ENCODE results near the gene CDC37.

Gene CDC37

DNA sequence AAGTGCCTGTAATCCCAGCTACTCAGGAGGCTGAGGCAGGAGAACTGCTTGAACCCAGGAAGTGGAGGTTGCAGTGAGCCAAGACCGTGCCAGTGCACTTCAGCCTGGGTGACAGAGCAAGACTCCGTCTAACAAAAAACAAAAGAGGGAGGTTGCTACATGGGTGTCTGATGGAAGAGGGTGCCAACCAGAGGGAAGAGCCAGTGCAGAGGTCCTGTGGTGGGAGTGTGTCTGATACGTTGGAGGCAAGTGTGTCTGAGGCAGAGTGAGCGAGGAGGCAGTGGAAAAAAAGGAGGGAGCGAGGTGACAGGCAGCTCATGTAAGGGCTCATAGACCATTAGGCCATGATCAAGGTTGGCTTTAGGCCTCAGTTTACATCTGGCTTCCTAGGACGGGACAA is 23.8 kb upstream of the CDC37 start:
- H3K4me3 ChIP-seq (ENCODE audit: low read depth, low read length), result no peak overlapping the region

DNA sequence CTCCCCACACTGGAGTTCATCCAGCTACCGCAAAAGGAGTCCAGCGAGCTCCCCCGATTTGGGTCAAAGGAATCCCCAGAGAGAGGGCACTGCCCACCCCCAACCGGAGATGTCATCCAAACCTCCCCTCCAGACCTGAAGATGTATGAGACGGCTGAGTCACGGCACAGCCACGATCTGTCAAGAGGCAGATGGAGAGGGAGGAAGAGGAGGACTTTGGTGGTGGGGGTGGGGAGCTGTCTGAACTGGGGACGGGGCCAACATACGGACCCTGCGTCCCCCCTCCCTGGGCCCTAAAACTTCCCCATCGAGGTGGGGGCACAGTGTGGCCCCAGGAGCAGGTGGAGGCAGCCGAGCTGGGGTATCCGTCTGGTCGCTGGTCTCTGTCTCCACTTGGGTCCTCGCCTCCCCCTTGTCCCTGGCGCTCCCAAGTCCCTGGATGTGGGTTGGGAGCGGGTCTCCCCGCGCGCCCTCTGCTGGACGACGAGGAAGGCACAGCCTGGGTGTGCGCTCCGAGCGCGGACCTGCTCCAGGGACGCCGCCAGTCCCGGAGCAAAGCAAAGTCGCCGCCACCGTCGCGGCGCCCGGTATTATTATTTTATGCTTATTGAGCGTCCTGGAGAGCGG is 20.8 kb upstream of the CDC37 start:
- TF ChIP-seq, protein P1, sequence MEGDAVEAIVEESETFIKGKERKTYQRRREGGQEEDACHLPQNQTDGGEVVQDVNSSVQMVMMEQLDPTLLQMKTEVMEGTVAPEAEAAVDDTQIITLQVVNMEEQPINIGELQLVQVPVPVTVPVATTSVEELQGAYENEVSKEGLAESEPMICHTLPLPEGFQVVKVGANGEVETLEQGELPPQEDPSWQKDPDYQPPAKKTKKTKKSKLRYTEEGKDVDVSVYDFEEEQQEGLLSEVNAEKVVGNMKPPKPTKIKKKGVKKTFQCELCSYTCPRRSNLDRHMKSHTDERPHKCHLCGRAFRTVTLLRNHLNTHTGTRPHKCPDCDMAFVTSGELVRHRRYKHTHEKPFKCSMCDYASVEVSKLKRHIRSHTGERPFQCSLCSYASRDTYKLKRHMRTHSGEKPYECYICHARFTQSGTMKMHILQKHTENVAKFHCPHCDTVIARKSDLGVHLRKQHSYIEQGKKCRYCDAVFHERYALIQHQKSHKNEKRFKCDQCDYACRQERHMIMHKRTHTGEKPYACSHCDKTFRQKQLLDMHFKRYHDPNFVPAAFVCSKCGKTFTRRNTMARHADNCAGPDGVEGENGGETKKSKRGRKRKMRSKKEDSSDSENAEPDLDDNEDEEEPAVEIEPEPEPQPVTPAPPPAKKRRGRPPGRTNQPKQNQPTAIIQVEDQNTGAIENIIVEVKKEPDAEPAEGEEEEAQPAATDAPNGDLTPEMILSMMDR (IDR thresholded peaks at IDR 0.05; ENCODE audit: low read depth, low read length), result peak; percentile 67
- peak overlapping the region; percentile 52 for H3K4me3 ChIP-seq (ENCODE audit: low read depth, low read length)

More for the DNA sequence above, 23.8 kb upstream of the CDC37 start:
- TF ChIP-seq, protein P1 (IDR thresholded peaks at IDR 0.05; ENCODE audit: low read depth, low read length), result no peak

DNA sequence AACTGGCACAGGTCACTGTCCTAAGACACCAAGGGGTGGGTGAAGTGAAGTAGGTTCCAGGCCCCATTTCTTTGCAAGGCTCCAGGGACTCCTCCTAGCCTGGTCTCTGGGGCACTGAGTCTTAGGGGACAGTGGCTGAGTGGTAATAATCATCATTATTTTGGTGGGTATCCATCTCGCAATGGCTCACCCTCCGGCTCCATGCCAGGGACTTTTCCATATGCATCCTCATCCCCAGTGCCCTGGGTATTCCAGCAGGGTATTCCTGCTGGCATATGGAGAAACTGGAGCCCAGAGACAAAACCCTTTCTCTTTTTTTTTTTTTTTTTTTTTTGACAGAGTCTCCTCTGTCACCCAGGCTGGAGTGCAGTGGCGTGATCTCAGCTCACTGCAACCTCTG is 19.5 kb upstream of the CDC37 start:
- TF ChIP-seq, protein P1 (IDR thresholded peaks at IDR 0.05; ENCODE audit: low read depth, low read length), result no peak
- H3K4me3 ChIP-seq (ENCODE audit: low read depth, low read length), result no peak overlapping the region

DNA sequence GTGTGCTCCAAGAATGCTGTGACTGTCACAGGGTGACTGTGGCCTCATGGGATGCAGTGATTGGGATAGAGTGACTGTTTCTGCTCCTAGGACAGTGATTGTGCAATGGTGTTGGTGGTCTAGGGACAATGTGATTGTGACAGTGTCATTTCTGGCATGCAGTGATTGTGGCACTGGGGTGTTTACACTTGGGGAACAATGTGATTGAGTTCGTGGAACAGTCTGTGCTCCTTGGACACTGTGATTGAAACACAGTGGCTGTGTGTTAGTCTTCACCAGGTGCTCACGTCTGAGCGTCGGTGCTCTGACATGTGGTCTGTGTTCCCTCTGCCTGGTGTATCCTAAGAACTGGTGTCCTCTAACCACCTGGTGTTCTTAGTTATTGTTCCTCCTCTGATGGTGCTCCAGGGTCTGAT is 18.7 kb upstream of the CDC37 start:
- no peak overlapping the region for H3K4me3 ChIP-seq (ENCODE audit: low read depth, low read length)
- TF ChIP-seq, protein P1 (IDR thresholded peaks at IDR 0.05; ENCODE audit: low read depth, low read length), result no peak

DNA sequence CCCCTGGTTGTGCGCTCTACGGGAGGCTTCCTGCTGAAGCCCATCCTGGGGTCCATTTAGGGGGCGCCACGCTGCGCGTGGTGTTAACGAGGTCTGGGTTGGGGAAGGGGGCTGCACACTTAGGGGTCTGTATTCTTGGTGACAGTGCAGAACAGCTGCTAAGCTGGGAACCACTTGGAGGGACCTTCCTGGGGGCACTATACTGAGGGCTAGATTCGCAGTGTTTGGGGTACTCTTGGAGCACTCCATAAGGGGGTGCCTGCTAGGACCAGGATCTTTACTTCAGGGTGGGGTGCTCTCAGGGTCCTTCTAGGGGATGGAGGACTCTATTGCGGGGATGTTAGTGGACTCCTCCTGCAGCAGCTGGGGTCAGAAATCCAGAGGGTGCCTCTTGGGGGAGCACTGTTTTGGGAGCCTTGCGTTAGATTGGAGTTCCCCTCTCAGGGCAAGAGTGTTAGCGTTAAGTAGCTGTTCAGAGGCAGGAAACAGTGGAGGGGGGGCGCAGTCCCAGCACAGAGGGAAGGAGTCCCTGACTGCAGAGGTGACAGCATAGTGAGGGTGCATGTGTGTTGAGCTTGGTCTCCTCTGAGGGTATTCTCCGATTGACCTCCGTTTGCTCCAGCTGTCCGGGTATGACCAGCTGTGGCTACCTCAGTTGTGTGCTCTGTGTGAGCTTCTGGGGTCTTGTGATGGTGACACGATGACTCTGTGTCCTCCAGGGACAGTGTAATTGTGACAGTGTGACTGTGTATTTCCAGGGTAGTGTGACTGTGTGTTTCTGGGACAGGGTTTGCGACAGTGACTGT is 18.1 kb upstream of the CDC37 start:
- TF ChIP-seq, protein P1 (IDR thresholded peaks at IDR 0.05; ENCODE audit: low read depth, low read length), result no peak
- peak overlapping the region; percentile 55 for H3K4me3 ChIP-seq (ENCODE audit: low read depth, low read length)

DNA sequence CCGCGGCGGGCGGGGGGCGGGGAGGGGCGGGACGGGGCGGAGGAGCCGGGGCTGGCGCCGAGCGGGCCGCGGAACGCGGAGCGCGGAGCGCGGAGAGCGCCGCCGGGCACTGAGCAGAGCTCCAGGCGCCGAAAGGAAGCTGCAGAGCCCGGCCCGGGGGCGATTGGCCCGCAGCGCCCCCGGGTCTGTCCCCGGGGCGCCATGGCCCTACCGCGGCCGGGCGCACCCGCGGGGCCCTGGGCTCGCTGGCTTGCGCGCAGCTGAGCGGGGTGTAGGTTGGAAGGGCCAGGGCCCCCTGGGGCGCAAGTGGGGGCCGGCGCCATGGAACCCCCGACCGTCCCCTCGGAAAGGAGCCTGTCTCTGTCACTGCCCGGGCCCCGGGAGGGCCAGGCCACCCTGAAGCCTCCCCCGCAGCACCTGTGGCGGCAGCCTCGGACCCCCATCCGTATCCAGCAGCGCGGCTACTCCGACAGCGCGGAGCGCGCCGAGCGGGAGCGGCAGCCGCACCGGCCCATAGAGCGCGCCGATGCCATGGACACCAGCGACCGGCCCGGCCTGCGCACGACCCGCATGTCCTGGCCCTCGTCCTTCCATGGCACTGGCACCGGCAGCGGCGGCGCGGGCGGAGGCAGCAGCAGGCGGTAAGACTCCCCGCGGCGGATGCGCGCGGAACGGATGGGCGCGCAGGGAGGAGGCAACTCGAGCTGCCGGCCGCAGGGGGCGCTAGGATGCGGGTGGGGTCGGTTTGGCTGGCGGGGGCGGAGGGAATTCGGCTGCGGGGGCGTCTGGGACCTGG is 17.3 kb upstream of the CDC37 start, which contains the start of gene PDE4A:
TSS of gene PDE4A (plus strand) at position 95 of the 796 bp plus-strand sequence. CDS start at position 322, 227 bp downstream.
- TF ChIP-seq, protein P1 (IDR thresholded peaks at IDR 0.05; ENCODE audit: low read depth, low read length), result peak; percentile 42
- peak within 1 kb of the TSS; percentile 55 for H3K4me3 ChIP-seq (ENCODE audit: low read depth, low read length)

All from WI38 (cell line).